ENCODE data around the gene PLXDC2.

PLXDC2 gene

GRCh38 chr10:20256969-20257368 lies 440.7 kb downstream of the PLXDC2 start:
- DNase-seq (ENCODE audit: low spot score) = no peak
- in situ Hi-C loops (cut with MboI; ENCODE audit: low pct_unique_long_range_greater_than_20kb, low sequenced_read_pairs, unreplicated experiment) = no loop called here

GRCh38 chr10:20257422-20257821 lies 441.2 kb downstream of the PLXDC2 start:
- in situ Hi-C loops (cut with MboI; ENCODE audit: low pct_unique_long_range_greater_than_20kb, low sequenced_read_pairs, unreplicated experiment) = no loop called here
- TF ChIP-seq CTCF (IDR thresholded peaks at IDR 0.05; ENCODE audit: extremely low read depth, insufficient read depth, missing control alignments) = no peak
- DNase-seq (ENCODE audit: low spot score) = no peak

More at GRCh38 chr10:20256969-20257368, 440.7 kb downstream of the PLXDC2 start:
- TF ChIP-seq CTCF (IDR thresholded peaks at IDR 0.05; ENCODE audit: extremely low read depth, insufficient read depth, missing control alignments) = no peak

- DNase-seq (ENCODE audit: low spot score) = no peak
- in situ Hi-C loops (cut with MboI; ENCODE audit: low pct_unique_long_range_greater_than_20kb, low sequenced_read_pairs, unreplicated experiment) = no loop called here
- TF ChIP-seq CTCF (IDR thresholded peaks at IDR 0.05; ENCODE audit: extremely low read depth, insufficient read depth, missing control alignments) = no peak
These were observed 448.9 kb downstream of the PLXDC2 start for GRCh38 chr10:20265146-20265545.

GRCh38 chr10:20267734-20268133 lies 451.5 kb downstream of the PLXDC2 start:
- no peak for DNase-seq (ENCODE audit: low spot score)
- in situ Hi-C loops (cut with MboI; ENCODE audit: low pct_unique_long_range_greater_than_20kb, low sequenced_read_pairs, unreplicated experiment) = no loop called here
- TF ChIP-seq CTCF (IDR thresholded peaks at IDR 0.05; ENCODE audit: extremely low read depth, insufficient read depth, missing control alignments) = no peak

- in situ Hi-C loops (cut with MboI; ENCODE audit: low pct_unique_long_range_greater_than_20kb, low sequenced_read_pairs, unreplicated experiment) = no loop called here
- no peak for TF ChIP-seq CTCF (IDR thresholded peaks at IDR 0.05; ENCODE audit: extremely low read depth, insufficient read depth, missing control alignments)
- DNase-seq (ENCODE audit: low spot score) = no peak
These were observed 455.3 kb downstream of the PLXDC2 start for GRCh38 chr10:20271490-20271889.

GRCh38 chr10:20272608-20273007 lies 456.4 kb downstream of the PLXDC2 start:
- TF ChIP-seq CTCF (IDR thresholded peaks at IDR 0.05; ENCODE audit: extremely low read depth, insufficient read depth, missing control alignments) = no peak
- no peak for DNase-seq (ENCODE audit: low spot score)
- in situ Hi-C loops (cut with MboI; ENCODE audit: low pct_unique_long_range_greater_than_20kb, low sequenced_read_pairs, unreplicated experiment) = no loop called here

GRCh38 chr10:20274571-20274970 lies 458.3 kb downstream of the PLXDC2 start:
- no peak for DNase-seq (ENCODE audit: low spot score)
- TF ChIP-seq CTCF (IDR thresholded peaks at IDR 0.05; ENCODE audit: extremely low read depth, insufficient read depth, missing control alignments) = no peak
- in situ Hi-C loops (cut with MboI; ENCODE audit: low pct_unique_long_range_greater_than_20kb, low sequenced_read_pairs, unreplicated experiment) = no loop called here
